RWPE2 (cell line): ENCODE data around the gene ANGPTL7.

Experiments
- ATAC-seq: fragments of 200-7000 bp; cut with Tn5 transposase; 3 replicates; pipeline ENCODE4 v1.9.1; 2021; ENCODE audit warnings: low read depth
- DNase-seq: peaks from one replicate; pipeline ENCODE4 v3.0.0-alpha.2; 2020; ENCODE audit warnings: low spot score
- H3K27ac ChIP-seq: fragments of 450-650 bp; 2 replicates; pipeline ENCODE4 v1.5.1; 2017; ENCODE audit warnings: mild to moderate bottlenecking; ENCODE audit not compliant: poor library complexity, severe bottlenecking
- H3K27me3 ChIP-seq: fragments of 250-450 bp; sonication (Bioruptor Pico); 2 replicates; pipeline ENCODE4 v1.5.1; 2021; ENCODE audit warnings: mild to moderate bottlenecking, moderate library complexity; ENCODE audit not compliant: insufficient read depth, poor library complexity, severe bottlenecking
- H3K36me3 ChIP-seq: fragments of 250-450 bp; sonication (Bioruptor Pico); 2 replicates; pipeline ENCODE4 v1.5.1; 2020; ENCODE audit warnings: low read depth, mild to moderate bottlenecking, moderate library complexity
- H3K4me1 ChIP-seq: fragments of 250-450 bp; sonication (Bioruptor Pico); 2 replicates; pipeline ENCODE4 v1.5.1; 2021; ENCODE audit warnings: mild to moderate bottlenecking, moderate library complexity; ENCODE audit not compliant: insufficient read depth, poor library complexity, severe bottlenecking
- H3K4me3 ChIP-seq: fragments of 250-450 bp; sonication (Bioruptor Pico); 2 replicates; pipeline ENCODE4 v1.5.1; 2021; ENCODE audit warnings: mild to moderate bottlenecking, moderate library complexity; ENCODE audit not compliant: severe bottlenecking
- H3K9me3 ChIP-seq: fragments of 250-450 bp; sonication (Bioruptor Pico); 2 replicates; pipeline ENCODE4 v1.5.1; 2021; ENCODE audit warnings: mild to moderate bottlenecking, moderate library complexity; ENCODE audit not compliant: severe bottlenecking
- TF ChIP-seq, protein P1 (sequence below): fragments of 450-650 bp; IDR thresholded peaks from one replicate; pipeline ENCODE4 v1.5.1; 2017; ENCODE audit warnings: mild to moderate bottlenecking, moderate library complexity; ENCODE audit not compliant: poor library complexity, severe bottlenecking

The ANGPTL7 gene

DNA sequence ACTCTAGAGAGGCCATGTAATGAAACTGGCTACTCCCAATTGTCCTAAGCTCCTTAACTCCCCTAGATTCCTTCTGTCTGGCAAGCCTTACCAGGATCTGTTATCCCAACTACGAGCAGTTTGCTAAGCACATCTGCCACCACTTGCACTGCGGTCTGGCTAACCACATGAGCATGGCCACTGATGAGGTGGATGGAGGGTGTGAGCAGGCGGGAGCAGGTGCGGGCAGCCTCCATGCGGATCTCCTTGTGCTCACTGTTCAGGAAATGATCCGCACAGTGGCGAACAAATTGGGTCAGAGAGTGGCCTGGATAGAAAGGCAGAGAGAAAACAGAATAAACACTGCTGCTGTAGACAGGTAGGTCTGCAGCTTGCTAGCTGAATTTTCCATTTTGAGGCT lies 49.2 kb downstream of the ANGPTL7 start:
- H3K27ac ChIP-seq, result no peak overlapping the region
- ATAC-seq, result no peak
- H3K36me3 ChIP-seq, result peaks cover 86% of the 10 kb centered on the region
- no peak overlapping the region for H3K4me3 ChIP-seq
- no peaks in the 10 kb centered on the region for H3K27me3 ChIP-seq
- H3K9me3 ChIP-seq, result no peaks in the 10 kb centered on the region
- TF ChIP-seq, protein P1, sequence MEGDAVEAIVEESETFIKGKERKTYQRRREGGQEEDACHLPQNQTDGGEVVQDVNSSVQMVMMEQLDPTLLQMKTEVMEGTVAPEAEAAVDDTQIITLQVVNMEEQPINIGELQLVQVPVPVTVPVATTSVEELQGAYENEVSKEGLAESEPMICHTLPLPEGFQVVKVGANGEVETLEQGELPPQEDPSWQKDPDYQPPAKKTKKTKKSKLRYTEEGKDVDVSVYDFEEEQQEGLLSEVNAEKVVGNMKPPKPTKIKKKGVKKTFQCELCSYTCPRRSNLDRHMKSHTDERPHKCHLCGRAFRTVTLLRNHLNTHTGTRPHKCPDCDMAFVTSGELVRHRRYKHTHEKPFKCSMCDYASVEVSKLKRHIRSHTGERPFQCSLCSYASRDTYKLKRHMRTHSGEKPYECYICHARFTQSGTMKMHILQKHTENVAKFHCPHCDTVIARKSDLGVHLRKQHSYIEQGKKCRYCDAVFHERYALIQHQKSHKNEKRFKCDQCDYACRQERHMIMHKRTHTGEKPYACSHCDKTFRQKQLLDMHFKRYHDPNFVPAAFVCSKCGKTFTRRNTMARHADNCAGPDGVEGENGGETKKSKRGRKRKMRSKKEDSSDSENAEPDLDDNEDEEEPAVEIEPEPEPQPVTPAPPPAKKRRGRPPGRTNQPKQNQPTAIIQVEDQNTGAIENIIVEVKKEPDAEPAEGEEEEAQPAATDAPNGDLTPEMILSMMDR, result no peak
- no peaks in the 10 kb centered on the region for H3K4me1 ChIP-seq
- no peak for DNase-seq

- peaks cover 71% of the 10 kb centered on the region for H3K36me3 ChIP-seq
- no peaks in the 10 kb centered on the region for H3K4me1 ChIP-seq
- no peak overlapping the region for H3K4me3 ChIP-seq
- no peaks in the 10 kb centered on the region for H3K27me3 ChIP-seq
- no peaks in the 10 kb centered on the region for H3K9me3 ChIP-seq
- DNase-seq (no peak), ATAC-seq (no peak)
- no peak overlapping the region for H3K27ac ChIP-seq
- TF ChIP-seq, protein P1, result no peak
Measured at GRCh38 chr1:11245248-11245647, 56.1 kb downstream of the ANGPTL7 start.
